Central memory CD4-positive, alpha-beta T cell (primary cell): ENCODE data around the gene AIMP1.
"Not testable (repeated sequence)": the region's sequence is repeated elsewhere in the genome, so short reads cannot be mapped to it uniquely, and the experiment has no call there.

ENCODE experiments used
- DNase-seq: peaks from one replicate; pipeline ENCODE4 v3.0.0; 2022

Gene AIMP1

GRCh38 chr4:106353786-106354185 is 37.4 kb downstream of the AIMP1 start:
- DNase-seq, result no peak

GRCh38 chr4:106355193-106355592 is 38.8 kb downstream of the AIMP1 start:
- no peak for DNase-seq

GRCh38 chr4:106358899-106359298 is 42.5 kb downstream of the AIMP1 start:
- no peak for DNase-seq

DNA sequence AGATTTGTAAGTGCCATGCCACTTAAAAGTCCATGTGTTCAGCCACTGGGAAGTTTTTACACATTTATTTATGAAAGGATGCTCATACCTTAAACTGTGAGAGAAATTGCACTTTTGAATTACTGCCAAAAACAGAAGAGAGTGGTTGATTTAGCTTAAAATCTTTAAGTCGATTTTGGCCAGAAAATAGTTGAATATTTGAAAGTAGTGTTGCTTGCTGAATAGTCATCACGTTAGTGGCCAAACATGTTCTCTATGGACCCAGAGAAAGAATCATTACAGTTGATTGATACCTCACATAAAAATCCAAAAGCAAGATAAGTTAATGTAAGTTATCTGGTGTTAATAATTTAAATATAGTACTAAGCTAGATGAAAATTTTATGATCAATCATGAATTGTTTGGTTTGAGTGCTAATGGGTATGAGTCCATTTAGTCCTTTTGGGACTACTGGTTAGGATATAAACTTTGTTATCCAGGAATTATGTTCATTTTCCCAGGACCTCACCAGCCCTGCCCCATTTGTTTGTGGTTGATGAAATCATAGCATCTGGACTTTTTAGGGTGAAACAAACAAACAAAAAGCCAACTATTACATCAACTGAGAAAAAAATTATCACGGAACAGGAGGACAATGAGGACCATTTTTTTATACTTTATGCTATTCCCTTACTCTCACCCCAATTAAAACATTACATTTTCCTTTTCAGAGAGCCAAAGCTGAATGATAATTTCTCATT is 45.9 kb downstream of the AIMP1 start:
- DNase-seq, result no peak

GRCh38 chr4:106364282-106364681 is 47.9 kb downstream of the AIMP1 start:
- no peak for DNase-seq

GRCh38 chr4:106365613-106366012 is 49.3 kb downstream of the AIMP1 start:
- DNase-seq, result no peak

DNA sequence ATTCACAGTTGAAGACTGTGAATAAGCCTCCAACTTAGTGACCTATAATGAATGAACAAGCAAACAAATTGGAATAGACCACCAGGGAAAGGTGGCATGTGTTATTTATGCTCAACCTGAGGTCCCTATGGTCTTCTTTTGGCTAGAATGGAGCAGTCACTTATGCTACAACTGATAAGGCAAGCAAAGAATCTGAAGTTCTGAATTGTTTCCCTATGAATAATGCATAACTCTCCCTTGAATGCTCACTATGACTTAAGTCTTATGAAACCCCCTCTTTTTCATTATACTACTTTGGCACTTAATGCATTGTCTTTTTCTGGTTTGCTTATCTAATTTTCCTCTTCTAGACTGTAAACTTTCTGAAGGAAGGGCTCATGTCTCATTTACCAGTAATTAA is 49.7 kb downstream of the AIMP1 start:
- DNase-seq, result no peak

DNA sequence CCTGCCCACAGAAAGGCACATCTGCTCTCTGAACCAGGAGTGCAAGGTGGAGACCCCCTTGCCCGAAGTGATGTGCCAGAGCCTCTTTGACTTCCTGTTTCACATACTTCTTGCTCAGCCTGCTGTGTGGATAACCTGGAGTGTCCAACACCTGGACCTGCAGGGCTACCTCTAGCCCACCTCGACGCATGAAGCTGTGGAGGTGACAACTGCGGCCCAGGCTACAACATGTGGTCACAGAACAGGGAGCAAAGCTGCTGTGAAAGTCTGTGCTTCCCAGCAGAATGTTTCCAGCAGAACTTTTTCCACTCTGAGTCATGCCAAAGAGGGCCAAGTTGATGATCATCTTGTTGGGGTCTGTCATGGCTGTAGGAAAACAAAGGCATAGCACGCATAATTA is 50.7 kb downstream of the AIMP1 start:
- no peak for DNase-seq

GRCh38 chr4:106368678-106369077 is 52.3 kb downstream of the AIMP1 start, which contains the start of gene GIMD1:
TSS of gene GIMD1 (minus strand) at chr4:106368778. CDS start at chr4:106367435, 1,343 bp downstream.
- no peak for DNase-seq

GRCh38 chr4:106369456-106370060 is 53.2 kb downstream of the AIMP1 start:
- no peak for DNase-seq

- DNase-seq, result no peak
These were observed 53.9 kb downstream of the AIMP1 start for GRCh38 chr4:106370214-106370613.

DNA sequence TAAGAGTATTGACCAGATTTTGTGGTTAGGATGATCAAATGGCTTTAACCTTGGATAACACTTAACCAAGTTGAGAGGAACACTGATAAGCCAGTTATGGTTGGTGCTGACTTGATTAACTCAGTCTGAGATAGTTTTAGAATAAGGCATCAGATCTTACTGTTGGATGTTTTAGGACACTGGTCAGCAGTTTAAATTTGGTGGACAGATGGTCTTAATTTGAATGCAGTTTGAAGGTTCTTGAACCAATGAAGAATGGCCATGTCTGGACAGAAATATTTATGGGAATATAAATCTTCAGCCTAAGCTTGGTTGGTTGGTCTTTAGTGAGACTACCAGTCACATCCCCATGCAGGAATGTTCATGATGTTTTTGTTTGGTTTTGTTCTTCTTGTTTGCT is 54.8 kb downstream of the AIMP1 start:
- no peak for DNase-seq

- DNase-seq, result no peak
These were observed 56.7 kb downstream of the AIMP1 start for GRCh38 chr4:106373026-106373425.

DNA sequence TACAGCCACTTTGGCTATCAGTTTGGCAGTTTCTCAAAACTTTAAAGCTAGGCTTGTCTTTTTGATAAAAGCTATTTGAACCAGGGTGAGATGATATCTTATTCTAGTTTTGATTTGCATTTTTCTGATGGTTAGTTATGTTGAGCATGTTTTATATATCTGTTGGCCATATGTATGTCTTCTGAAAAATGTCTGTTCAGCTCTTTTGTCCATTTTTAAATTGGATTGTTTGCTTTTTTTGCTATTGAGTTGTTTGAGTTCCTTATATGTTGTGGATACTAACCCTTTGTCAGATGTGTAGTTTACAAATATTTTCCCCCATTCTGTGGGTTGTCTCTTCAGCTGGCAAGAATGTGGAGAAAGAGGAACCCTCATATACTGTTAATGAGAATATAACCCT is 63.8 kb downstream of the AIMP1 start:
- no peak for DNase-seq

DNA sequence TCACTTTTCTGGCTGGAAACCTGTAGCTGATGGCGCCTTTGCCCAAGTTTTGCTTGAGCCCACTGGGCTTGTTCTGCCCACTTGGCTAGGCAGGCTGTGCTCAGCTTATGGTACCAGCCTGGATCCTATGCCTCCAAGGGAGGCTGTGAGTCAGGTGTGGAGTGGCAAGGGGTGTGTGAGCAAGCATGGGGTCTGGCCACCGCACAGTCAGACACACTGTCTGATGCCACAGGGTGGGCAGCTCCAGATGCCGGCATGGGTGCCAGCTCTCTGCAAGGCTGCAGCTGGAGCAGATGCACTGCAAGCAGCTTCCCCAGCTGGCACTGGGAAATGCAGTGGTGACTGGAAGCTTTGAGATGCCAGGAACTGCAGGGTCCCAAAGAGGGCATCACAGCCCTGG is 68.5 kb downstream of the AIMP1 start:
- no peak for DNase-seq

- DNase-seq, result no peak
These were observed 69.6 kb downstream of the AIMP1 start for GRCh38 chr4:106385853-106386393.

DNA sequence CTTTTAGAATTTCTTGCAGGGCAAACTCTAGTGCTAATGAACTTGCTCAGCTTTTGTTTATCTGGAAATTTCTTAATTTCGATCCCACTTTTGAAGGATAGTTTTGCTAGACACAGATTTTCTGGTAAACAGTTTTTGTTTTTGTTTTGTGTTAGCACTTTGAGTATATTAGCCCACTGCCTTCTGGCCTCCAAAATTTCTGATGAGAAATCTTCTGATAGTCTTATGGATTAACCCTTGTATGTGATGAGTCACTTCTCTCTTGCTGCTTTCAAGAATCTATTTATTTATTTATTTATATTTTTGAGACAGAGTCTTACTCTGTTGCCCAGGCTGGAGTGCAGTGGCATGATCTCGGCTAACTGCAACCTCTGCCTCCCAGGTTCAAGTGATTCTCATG is 79.2 kb downstream of the AIMP1 start:
- DNase-seq, result no peak

GRCh38 chr4:106398898-106399297 is 82.5 kb downstream of the AIMP1 start:
- DNase-seq, result not testable (repeated sequence)
